Suprapubic skin (tissue), 4 donors: ENCODE measurements around the gene TBL2. TPM values are rescaled to one million over a fixed set of nuclear protein-coding genes. Genes with fewer than 3 reads are reported as not detected.

ENCODE experiments used
- DNase-seq, 2 donors: peaks; one replicate each; pipeline ENCODE4 v3.0.0-alpha.2; 2019; ENCODE audit warnings: low spot score in 2 of 2
- H3K27ac ChIP-seq: fragments of 200-600 bp; sonication (generic); one replicate; pipeline ENCODE4 v1.5.1; 2019
- H3K27me3 ChIP-seq: fragments of 200-600 bp; sonication (generic); one replicate; pipeline ENCODE4 v1.5.1; 2019
- H3K36me3 ChIP-seq: fragments of 200-600 bp; sonication (generic); one replicate; pipeline ENCODE4 v1.5.1; 2019
- H3K4me1 ChIP-seq: fragments of 200-600 bp; sonication (generic); one replicate; pipeline ENCODE4 v1.5.1; 2019
- H3K4me3 ChIP-seq: fragments of 200-600 bp; sonication (generic); one replicate; pipeline ENCODE4 v1.5.1; 2019; ENCODE audit warnings: mild to moderate bottlenecking
- H3K9me3 ChIP-seq: fragments of 200-600 bp; sonication (generic); one replicate; pipeline ENCODE4 v1.5.1; 2019
- CTCF ChIP-seq, 2 donors: fragments of 200-600 bp in 1 of 2; fragments of 450-650 bp in 1 of 2; sonication (generic) in 1 of 2; IDR thresholded peaks; one replicate each; pipeline ENCODE4 v1.5.1; 2016 to 2019; ENCODE audit warnings: antibody characterized with exemption in 2 of 2, mild to moderate bottlenecking in 1 of 2, moderate library complexity in 1 of 2
- EP300 ChIP-seq: sonication (generic); formaldehyde crosslinking; IDR thresholded peaks from one replicate; pipeline ENCODE4 v1.6.1; 2017; ENCODE audit warnings: antibody characterized with exemption
- POLR2A ChIP-seq, 2 donors: fragments of 450-650 bp; IDR thresholded peaks; one replicate each; pipeline ENCODE4 v1.6.1; 2017; ENCODE audit warnings: antibody characterized with exemption in 2 of 2, mild to moderate bottlenecking in 2 of 2, moderate library complexity in 2 of 2
- POLR2AphosphoS5 ChIP-seq, 3 donors: sonication (generic); formaldehyde crosslinking; IDR thresholded peaks; one replicate each; pipeline ENCODE4 v1.6.1; 2017; ENCODE audit warnings: antibody characterized with exemption in 3 of 3
- WGBS: methylation state at CpG from one replicate; pipeline ENCODE4 v1.1.5; 2018; 5-methylcytosine and 5-hydroxymethylcytosine counted together
- total RNA-seq, 4 donors: library from RNA; depleted of rRNA; stranded (reverse); fragments of >200 nt; gene quantifications; one replicate each; pipeline ENCODE4 v1.1.0, GENCODE V29; 2016

Gene TBL2
- total RNA-seq, 4 donors from 2014 or later = 23.3 to 43.3 (median 40.8) TPM

- H3K9me3 ChIP-seq = no peaks in the 10 kb centered on the region
- peaks cover 20% of the 10 kb centered on the region for H3K4me1 ChIP-seq
- H3K36me3 ChIP-seq = peaks cover 64% of the 10 kb centered on the region
- TF ChIP-seq EP300 = no peak
- no peak for TF ChIP-seq CTCF (IDR thresholded peaks at IDR 0.05)
- no peak for TF ChIP-seq POLR2A (IDR thresholded peaks at IDR 0.05)
- H3K27me3 ChIP-seq = no peaks in the 10 kb centered on the region
- H3K27ac ChIP-seq = no peak overlapping the region
- DNase-seq = no peak
- 92% methylated on average over 9 of the region's 11 CpGs for WGBS
- no peak overlapping the region for H3K4me3 ChIP-seq
These were observed 4.6 kb downstream of the TBL2 start for GRCh38 chr7:73573791-73574190.

- no peaks in the 10 kb centered on the region for H3K9me3 ChIP-seq
- no peak overlapping the region for H3K4me3 ChIP-seq
- DNase-seq = no peak
- TF ChIP-seq POLR2AphosphoS5 (IDR thresholded peaks at IDR 0.05) = no peak
- TF ChIP-seq EP300 = no peak
- H3K4me1 ChIP-seq = peaks cover 19% of the 10 kb centered on the region
- H3K27me3 ChIP-seq = no peaks in the 10 kb centered on the region
- no peak overlapping the region for H3K27ac ChIP-seq
- 100% methylated on average over 4 of the region's 9 CpGs for whole genome bisulfite sequencing
- H3K36me3 ChIP-seq = peaks cover 65% of the 10 kb centered on the region
These were observed 5.1 kb downstream of the TBL2 start for GRCh38 chr7:73573276-73573675.

- Histone ChIP-seq H3K36me3 (peaks cover 65% of the 10 kb centered on the region), H3K4me3 (no peak overlapping the region), H3K9me3 (no peaks in the 10 kb centered on the region), H3K27ac (no peak overlapping the region), H3K27me3 (no peaks in the 10 kb centered on the region), H3K4me1 (peaks cover 17% of the 10 kb centered on the region)
- TF ChIP-seq CTCF (IDR thresholded peaks at IDR 0.05) (no peak), POLR2A (IDR thresholded peaks at IDR 0.05) (no peak)
- no peak for DNase-seq
- WGBS = 73% methylated on average over 6 of the region's 6 CpGs
These were observed 5.6 kb downstream of the TBL2 start for GRCh38 chr7:73572767-73573186.

- Histone ChIP-seq H3K27me3 (no peaks in the 10 kb centered on the region), H3K36me3 (peaks cover 65% of the 10 kb centered on the region), H3K27ac (no peak overlapping the region), H3K4me1 (no peaks in the 10 kb centered on the region), H3K9me3 (no peaks in the 10 kb centered on the region), H3K4me3 (no peak overlapping the region)
- DNase-seq = no peak
- TF ChIP-seq POLR2AphosphoS5 (IDR thresholded peaks at IDR 0.05) (no peak), EP300 (no peak), POLR2A (IDR thresholded peaks at IDR 0.05) (no peak), CTCF (IDR thresholded peaks at IDR 0.05) (no peak)
- WGBS = 90% methylated on average over 10 of the region's 10 CpGs
These were observed 7.4 kb downstream of the TBL2 start for GRCh38 chr7:73570977-73571376.

GRCh38 chr7:73570521-73570920 lies 7.9 kb downstream of the TBL2 start:
- Histone ChIP-seq H3K27ac (no peak overlapping the region), H3K9me3 (no peaks in the 10 kb centered on the region), H3K4me3 (no peak overlapping the region), H3K27me3 (no peaks in the 10 kb centered on the region), H3K36me3 (peaks cover 64% of the 10 kb centered on the region), H3K4me1 (no peaks in the 10 kb centered on the region)
- 94% methylated on average over 11 of the region's 22 CpGs for WGBS
- no peak for TF ChIP-seq EP300
- no peak for TF ChIP-seq POLR2A (IDR thresholded peaks at IDR 0.05)
- TF ChIP-seq POLR2AphosphoS5 (IDR thresholded peaks at IDR 0.05) = no peak
- no peak for TF ChIP-seq CTCF (IDR thresholded peaks at IDR 0.05)
- DNase-seq = no peak

GRCh38 chr7:73569042-73569608 lies 9.3 kb downstream of the TBL2 start:
- Histone ChIP-seq H3K4me3 (no peak overlapping the region), H3K27ac (no peak overlapping the region), H3K9me3 (no peaks in the 10 kb centered on the region), H3K27me3 (no peaks in the 10 kb centered on the region), H3K4me1 (no peaks in the 10 kb centered on the region), H3K36me3 (peaks cover 53% of the 10 kb centered on the region)
- TF ChIP-seq EP300 = no peak
- no peak for TF ChIP-seq POLR2AphosphoS5 (IDR thresholded peaks at IDR 0.05)
- no peak for TF ChIP-seq CTCF (IDR thresholded peaks at IDR 0.05)
- TF ChIP-seq POLR2A (IDR thresholded peaks at IDR 0.05) = no peak
- WGBS = 75% methylated on average over 5 of the region's 5 CpGs
- no peak for DNase-seq
